Measurements from ENCODE around the gene PRR23B.

PRR23B gene

GRCh38 chr3:138975351-138975750 is 45.4 kb downstream of the PRR23B start:
- in situ Hi-C loops (cut with HindIII; ENCODE audit: low sequenced_read_pairs) = no loop called here

- in situ Hi-C loops (cut with HindIII; ENCODE audit: low sequenced_read_pairs) = no loop called here
These were observed 46.3 kb downstream of the PRR23B start for GRCh38 chr3:138974462-138974861.

- in situ Hi-C loops (cut with HindIII; ENCODE audit: low sequenced_read_pairs) = no loop called here
These were observed 47.8 kb downstream of the PRR23B start for GRCh38 chr3:138972941-138973340.

- in situ Hi-C loops (cut with HindIII; ENCODE audit: low sequenced_read_pairs) = no loop called here
These were observed 48.9 kb downstream of the PRR23B start for GRCh38 chr3:138971766-138972320.

Data from endothelial cell of hepatic sinusoid (primary cell).